ENCODE results near the gene CDH22.

The CDH22 gene

DNA sequence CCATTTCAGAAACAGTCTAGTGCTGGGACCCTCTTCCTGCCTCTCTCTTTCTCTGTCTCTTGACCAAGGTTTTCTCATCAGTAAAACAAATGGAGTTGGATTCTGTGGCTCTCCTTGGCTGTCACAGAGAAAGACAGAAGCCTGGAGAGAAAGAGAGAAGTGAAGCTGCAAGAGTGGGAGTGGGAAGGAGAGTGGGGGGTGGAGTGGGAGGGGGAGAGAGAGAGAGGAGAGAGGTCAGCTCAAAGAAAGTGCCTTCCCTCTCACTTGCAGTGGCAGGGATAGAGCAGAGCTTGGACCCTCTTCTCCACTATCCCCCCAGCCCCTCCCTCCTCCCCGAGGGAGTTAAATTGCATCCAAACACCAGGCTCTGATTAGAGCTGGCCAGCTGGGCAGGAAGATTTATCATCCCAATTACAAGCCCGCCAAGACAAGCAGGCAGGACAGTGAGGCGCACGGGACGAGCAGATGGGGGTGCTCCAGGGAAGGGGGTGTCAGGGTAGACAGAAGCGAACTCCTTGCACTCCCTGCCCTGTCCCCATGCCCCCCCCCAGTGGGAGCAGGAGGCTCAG, 115.8 kb downstream of the CDH22 start:
- no peak for DNase-seq (ENCODE audit: low spot score)

DNA sequence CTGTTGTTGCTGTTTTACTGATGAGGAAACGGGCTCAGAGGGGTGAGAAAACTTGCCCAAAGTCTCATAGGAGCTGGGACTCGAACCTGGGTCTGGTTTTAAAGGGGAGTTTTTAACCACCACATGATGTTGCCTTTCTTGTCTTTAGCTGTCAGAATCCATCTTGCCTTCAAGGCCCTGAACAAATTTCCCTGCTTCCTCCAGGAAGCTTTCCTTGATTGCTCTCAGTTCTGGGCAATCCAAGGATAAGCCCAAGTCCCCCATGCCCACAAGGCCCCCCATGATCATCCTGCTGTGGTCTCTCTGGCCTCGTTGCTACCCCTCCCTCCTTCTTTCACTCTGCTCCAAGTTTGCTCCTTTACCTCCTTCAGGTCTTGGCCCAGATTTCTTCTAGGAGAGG, 116.7 kb downstream of the CDH22 start:
- no peak for DNase-seq (ENCODE audit: low spot score)

DNA sequence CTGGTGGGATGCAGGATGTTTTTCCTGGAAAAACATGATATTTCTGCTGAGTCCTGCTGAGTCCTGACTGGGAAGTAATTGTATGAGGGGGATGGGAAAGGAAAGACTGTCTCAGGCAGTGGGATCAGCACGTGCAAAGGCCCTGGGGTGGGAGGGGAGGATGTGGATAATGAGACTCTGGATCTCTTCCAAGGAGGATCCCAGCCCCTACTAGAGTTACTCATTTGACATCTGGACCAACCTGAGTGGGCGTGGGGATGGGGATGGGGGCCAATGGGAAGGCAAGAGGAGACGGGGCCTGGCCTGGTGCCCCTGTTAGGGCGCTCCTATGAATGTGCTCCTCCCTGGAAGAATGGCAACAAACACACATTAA, 117.1 kb downstream of the CDH22 start:
- DNase-seq (ENCODE audit: low spot score), result no peak

DNA sequence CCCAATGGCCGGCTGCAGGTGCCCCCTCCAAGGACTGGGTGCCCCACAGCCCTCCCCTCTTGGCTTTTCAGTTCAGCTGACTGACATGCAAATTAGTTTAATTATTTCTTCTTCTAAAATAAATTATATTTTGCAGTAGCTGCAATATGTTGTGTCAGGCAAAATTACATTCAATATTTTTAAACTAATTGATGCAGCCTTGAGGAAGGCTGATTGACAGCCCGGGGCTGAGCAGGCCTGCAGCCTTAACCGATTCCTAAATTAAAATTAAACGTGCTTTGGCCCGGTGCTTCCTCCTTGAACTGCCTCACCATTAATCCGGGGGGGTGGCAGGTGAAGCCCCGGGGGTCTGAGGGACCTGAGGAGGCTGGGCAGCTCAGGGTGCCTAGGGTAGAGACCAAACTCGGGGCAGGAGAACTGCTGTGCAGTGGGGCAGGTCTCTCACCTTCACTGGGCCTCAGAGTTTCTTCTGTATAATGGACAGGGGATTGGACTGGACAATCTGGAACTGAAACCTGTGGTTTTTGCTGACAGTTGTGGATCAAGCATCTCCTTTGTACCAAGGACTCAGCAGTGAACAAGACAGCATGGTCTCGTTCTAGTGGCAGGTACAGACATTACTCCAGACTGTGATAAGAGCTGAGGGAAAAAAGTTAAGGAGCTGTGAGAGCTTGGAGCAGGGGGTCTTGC, 117.7 kb downstream of the CDH22 start:
- no peak for DNase-seq (ENCODE audit: low spot score)

DNA sequence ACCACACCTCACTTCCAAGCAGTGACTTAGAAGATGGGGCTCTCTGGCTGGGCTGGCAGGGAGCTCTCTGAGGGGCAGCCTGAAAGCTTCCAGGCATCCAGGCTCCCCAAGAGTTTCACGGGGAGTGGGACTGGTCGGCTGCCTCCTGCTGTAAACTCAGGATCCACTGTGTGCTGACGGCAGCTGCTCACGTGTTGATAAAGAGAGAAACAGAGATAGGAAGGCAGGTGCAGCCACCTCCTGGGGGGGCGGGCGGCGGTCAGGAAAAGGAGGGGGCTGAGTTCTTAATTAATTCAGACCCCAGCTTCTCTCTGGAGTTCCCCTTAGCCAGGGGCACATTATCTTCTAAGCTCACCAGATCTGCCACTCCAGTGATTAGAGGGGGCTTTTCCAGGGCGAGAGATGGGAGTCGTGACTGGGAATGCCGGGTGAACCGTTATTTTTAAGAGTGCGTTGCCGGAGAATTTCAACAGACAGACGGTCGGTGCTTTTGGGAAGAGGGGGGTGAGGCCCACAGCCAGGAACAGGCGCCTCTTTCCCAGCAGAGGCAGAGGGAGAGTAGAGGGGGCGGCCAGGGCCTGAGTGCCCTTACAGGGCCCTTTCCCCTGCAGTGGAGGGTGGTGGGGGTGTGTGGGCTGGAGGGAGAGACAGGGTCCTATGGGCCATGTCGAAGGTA, 119.3 kb downstream of the CDH22 start:
- DNase-seq (ENCODE audit: low spot score), result no peak

DNA sequence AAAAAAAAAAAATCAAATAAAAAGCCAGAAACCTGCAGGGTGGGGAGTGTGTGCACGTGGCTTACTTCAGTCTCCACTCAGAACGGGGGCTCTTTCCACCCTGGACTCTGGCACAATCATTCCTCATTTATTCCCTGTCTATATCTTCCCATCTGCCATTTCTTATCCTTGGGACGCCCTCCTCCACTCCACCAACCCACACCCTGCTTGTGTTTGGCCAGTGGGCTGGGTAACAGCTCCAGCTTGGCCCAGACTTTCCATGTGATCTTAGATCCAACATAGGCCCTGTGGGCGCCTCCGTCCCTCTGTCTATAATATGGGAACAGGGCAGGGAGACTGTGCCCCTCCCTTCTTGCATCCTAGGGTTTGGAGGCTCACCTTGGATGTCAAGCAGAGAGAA, 122.1 kb downstream of the CDH22 start:
- no peak for DNase-seq (ENCODE audit: low spot score)

DNA sequence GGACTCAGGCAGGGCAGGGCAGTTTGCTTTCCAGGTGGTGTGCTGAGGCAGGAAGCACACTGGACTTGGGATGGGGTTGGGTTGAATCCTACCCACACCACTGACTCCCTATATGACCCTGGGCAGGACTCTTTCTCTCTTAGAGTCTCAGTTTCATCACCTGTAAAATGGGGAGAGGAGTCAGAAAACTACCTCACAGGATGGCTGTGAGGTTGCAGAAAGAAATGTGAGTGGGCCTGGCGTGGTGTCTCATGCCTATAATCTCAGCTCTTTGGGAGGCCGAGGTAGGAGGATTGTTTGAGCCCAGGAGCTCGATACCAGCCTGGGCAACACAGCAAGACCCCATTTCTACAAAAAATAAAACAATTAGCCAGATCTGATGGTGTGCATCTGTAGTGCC, 122.9 kb downstream of the CDH22 start:
- no peak for DNase-seq (ENCODE audit: low spot score)

DNA sequence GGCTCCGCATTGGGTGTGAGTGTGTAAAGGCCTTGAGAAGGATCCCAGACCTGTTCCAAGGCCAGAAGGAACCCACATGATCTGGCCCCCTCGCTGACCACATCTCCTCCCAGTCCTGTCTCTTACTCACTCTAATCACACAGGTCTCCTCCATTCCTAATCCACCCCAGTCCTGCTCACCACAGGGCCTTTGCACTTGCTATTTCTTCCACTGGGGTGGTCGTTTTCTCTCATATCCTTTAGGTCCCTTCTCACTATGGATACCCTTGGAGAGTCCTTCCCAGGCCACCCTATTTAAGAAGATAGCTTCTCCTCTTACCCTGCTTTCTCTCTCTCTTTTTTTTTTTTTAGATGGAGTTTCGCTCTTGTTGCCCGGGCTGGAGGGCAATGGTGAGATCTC, 124.5 kb downstream of the CDH22 start:
- DNase-seq (ENCODE audit: low spot score), result no peak

DNA sequence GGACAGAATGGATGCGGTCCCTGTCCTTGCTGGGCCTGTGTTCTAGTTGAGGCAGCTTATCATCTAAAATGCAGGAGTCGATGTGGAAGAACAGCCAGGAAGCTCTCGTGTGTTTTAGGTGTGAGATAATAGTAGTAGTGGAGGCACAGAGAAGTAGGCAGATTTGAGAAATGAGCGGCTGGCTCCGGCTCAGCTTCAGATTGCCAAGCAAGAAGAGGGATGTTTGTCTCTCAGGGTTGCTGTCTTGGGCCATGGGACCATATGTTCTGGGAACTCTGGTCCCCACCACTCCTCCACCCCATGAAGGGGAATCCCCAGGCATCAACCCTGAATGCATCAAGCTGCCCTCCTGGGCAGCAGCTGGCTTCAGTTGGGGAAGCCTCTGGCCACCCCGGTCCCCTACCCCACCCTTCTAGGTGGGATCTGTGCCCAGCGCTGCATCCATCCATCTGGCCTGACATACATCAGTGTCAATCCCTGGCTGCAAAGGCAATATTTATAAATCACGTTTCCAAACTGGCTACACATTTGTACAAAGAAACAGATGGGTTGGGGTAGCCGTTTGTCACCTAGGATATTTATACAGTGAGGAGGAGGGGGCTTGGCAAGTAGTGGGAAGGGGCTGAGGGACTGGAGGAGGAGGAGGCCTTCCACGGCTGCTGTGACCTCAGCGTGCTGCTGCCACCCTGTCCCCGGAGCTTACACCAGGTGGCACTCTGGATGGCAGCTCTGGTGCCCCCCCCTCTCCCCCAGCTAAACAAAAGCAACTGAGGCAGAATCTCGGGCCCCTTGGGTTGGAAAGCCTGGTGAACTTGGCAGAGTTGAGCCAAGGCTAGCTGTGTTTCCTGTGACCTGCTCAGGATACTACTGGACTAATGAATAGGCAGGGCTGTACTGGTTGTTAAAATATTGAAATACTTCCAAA, 125.8 kb downstream of the CDH22 start:
- DNase-seq (ENCODE audit: low spot score), result no peak

DNA sequence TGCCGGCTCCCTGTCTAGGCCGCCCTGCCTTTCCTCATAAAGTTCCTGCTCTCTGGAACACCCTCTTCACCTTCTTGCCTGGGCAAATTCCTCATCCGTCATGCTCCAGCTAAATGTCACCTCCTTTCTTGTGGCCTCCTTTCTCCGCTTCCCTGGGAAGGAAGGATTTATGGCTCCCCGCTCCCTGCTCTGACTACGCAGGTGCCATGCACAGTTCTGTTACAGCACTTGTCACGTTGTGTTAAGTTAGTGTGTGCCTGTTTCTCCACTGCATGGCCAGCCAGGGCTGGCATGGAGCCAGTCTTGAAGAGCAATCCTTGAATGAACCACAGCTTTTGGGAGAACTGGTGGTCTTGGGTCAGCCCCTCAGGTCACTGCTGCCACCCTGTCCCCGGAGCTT, 128.4 kb downstream of the CDH22 start:
- DNase-seq (ENCODE audit: low spot score), result no peak

DNA sequence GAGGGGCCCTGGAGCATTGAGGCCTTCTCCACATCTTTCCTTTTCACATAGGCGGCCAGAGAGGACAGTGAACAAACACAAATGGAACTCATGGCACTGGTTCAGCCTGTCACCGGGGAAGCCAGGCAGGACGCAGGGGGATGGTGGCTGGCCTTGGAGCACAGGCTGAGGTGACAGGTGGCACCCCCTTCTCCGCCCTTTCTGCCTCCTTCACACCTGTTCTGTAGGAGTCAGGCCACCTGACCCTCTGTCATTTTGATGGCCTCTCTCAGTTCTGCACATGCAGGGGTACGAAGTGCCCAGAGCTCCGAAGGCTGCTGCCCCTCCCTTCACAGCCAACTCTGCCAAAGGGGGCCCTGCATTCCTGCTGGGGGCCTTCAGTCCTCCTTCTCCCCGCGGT, 129.4 kb downstream of the CDH22 start:
- DNase-seq (ENCODE audit: low spot score), result no peak

DNA sequence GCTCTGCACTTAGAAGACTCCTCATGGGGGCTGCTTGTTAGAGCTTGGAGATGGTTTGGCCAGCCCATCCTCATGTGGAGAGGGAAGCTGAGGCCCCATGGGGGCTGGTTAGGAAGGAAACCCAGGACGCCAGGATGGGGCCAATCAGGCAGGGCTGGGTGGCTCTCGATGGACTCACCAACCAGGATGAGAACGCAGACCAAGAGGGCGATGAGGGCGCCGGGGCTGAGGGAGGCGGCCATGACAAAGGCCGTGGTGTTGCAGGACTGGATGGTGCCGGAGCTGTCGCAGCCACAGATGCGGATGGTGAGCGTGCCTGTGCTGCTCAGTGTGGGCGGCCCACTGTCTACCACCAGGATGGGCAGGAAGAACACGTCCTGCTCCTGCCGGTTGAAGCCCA, 130.5 kb downstream of the CDH22 start:
- no peak for DNase-seq (ENCODE audit: low spot score)

DNA sequence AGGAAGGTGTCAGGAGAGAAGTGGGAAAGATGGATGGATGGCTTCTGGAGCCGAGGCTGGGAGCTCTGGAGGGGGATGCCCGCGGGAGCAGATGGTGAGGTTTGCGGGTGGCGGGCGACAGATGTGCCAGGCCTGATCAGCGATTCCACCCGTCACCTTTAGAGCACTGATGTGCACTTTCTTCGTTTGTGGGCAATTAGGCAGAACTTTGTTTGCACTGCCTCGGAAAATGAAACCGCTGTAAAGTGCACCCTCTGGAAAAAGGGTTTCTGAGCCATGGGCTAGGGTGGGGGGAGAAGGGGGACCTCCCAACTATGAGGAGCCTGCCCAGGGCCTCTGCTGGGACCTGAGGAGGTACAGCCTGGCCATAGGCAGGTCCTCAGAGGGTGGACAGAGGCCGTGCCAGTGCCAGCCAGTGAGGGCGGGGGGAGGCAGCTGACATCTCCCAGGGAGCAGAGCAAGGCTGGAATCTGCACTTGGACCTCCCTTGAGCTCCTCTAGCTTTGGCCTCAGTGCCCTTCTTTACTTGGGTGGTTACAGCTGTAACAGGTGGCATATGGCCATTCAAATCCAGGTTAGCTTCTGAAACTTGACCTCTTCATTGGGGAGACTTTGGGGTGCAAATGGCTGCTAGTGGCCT, 131.4 kb downstream of the CDH22 start:
- DNase-seq (ENCODE audit: low spot score), result no peak

DNA sequence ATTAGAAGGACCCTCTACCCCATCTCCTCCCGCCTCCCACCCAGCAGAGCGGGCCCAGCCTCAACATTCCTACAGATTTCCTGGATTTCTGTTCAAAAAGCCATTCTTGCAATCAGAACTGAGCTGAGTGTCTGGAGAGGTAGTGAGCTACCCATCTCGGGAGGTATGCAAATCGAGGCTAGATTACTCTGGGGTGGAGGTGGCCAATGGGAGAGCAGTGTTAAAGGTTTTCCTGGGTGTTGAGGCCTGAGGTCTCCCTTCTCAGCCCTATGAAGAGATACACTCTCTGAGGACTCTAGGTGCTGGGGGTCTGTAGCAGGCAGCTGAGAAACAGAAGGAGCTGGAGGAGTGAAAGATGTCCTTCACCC, 133.2 kb downstream of the CDH22 start:
- DNase-seq (ENCODE audit: low spot score), result no peak

DNA sequence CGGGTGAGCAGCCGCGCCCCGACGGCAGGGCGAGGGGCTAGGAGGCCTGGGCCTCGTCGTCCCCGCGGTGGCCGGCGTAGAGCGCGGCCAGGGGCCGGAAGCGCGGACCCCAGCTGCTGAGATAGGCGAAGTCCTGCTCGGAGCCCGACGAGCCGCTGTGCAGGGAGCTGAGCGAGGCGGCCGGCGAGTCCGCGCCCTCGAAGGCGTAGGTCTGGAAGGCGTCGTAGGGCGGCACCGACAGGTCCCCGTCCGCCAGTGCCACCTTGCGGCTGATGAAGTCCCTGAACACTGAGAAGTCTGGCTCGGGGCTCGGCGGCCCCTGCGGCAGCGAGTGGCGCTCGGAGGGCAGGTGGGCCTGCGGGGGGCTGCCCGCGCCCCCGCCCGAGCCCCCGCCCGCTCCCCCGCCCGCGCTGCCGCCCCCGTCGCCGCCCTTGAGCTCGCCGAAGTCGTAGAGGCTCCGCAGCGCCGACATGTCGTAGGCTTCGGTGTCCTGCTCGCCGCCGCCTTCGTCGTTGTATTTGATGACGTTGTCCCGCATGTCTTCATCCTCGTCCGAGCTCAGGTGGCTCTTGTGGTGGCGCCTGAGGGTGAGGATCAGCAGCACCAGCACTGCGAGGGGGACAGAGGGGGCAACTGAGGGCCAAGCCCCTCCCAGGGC, 133.7 kb downstream of the CDH22 start:
- DNase-seq (ENCODE audit: low spot score), result peak; percentile 34

DNA sequence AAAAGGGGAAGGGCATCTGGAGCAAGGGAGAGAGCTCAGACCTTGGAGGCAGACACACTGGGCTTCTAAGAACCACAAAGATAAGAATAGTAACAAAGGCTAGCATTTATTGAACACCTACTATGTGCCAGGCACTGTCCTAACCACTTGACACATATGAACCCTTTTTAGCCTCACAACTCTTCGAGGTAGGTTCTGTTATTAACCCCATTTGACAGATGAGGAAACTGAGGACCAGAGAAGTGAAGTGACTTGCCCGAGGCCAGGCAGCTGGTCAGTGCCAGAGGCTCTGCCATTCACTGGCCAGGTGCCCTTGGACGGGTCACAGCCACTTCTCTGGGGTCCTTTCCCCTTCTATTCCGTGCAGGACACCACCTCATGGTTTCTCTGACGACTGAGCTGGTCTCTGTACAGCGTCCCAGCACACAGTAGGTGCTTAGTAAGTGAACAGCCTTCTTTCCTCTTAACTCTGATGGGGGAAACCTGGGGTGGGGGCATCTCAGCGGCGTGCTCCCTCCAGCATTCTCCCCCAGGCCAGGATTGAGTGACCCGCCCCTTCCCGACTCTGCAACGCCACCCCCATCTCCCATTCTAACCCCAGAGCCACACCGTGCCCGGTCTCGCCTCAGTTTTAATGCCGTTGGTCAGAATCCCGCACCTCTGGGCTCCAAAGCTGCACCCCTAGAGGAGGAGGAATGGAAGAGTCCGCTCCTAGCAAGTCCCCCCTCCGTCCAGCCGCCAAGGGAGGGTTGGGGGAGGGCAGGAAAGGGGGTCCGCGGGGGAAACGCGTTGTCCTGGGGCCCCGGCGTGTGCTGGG, 134.4 kb downstream of the CDH22 start:
- DNase-seq (ENCODE audit: low spot score), result no peak

DNA sequence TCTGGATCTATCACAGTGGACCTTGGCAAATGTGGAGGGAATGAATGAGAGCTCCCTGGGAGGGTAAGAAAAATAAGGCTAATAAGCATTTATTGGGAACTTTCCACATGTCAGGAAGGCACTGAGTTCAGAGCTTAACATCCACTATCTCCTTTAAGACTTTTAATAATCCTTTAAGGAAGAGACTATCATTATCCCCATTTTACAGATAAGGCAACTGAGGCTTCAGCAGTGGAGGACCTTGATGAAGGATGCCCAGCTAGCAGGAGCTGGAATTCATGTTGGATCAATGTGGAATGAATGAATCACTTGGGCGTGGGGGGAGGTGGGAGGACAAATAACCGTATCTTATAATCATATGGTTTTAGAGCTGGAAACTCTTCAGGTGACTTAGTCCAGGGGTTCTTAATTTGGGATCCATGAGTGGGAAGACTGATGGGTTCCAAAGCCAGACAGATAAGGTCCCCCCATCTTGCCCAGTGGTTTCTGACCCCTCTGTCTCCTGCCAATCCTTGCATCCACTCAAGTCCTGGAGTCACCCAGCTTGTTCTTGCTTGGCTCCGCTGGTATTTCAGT, 135.2 kb downstream of the CDH22 start:
- DNase-seq (ENCODE audit: low spot score), result no peak

DNA sequence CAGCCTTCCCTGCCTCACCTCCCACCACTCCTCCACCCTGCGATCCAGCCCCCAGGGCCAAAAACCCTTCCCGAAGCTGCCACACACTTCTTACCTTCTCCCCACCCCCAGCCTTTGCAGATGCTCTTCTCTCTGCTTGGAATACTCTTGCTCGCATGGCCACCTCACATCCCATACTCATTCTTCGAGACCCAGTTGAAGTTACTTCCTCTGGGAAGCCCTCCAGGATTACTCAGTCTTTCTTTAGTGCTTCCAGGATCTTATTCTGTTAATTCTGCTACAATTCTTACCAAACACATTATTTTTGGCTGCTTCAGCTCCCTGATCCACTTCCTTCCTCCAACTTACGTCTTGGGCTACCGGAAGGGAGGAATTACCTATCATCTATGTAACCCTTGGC, 135.8 kb downstream of the CDH22 start:
- DNase-seq (ENCODE audit: low spot score), result no peak

DNA sequence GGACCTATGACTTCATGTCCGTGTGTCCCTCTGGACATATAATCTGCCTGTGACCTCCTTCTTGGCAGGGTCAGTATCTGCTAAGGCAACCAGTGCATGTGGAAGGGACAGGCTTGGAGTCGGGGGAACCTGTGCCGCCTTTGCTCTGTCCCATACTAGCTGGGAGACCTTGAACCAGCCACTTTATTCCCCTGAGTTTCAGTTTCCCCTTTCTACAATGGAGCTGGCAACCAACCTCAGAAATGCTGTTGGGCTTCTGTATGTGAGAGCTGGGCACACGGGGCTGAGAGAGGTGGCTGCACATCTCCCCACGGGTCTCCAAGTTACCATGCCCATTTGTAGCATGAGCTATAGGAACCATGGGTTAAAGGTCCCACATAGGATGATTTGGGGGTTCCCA, 136.4 kb downstream of the CDH22 start:
- no peak for DNase-seq (ENCODE audit: low spot score)

DNA sequence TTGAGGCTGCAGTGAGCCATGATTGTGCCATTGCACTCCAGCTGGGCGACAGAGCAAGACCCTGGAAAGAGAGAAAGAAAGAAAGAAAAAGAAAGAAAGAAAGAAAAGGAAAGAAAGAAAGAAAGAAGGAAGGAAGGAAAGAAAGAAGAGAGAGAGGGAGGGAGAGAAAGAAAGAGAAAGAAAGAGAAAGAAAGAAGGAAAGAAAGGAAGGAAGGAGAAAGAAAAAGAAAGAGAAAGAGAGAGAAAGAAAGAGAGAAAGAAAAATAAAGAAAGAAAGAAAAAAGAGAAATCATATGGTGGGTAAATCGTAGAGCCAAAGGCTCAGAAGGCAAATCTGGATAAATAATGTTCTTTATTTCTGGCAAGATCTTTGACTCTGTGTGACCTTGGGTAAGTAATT, 136.8 kb downstream of the CDH22 start:
- DNase-seq (ENCODE audit: low spot score), result no peak

Data from LoVo (cell line).